KMS-11 (cell line): ENCODE measurements around the gene MTCH2.

Source experiments
- H2AFZ ChIP-seq: fragments of 200-600 bp; sonication (generic); 2 replicates; pipeline ENCODE4 v1.6.1; 2016; ENCODE audit warnings: antibody characterized with exemption, mixed run types, low read depth
- H3K27ac ChIP-seq: fragments of 200-600 bp; sonication (generic); 2 replicates; pipeline ENCODE4 v1.6.1; 2016; ENCODE audit warnings: mild to moderate bottlenecking, mixed run types
- H3K27me3 ChIP-seq: fragments of 200-600 bp; sonication (generic); 2 replicates; pipeline ENCODE4 v1.6.1; 2017; ENCODE audit warnings: mild to moderate bottlenecking, low read depth, mixed run types, moderate library complexity; ENCODE audit not compliant: insufficient read depth
- H3K36me3 ChIP-seq: fragments of 200-600 bp; sonication (generic); 2 replicates; pipeline ENCODE4 v1.6.1; 2017; ENCODE audit warnings: mild to moderate bottlenecking, mixed run types; ENCODE audit not compliant: insufficient read depth
- H3K4me1 ChIP-seq: fragments of 200-600 bp; sonication (generic); 2 replicates; pipeline ENCODE4 v1.6.1; 2016; ENCODE audit warnings: mild to moderate bottlenecking, low read depth, mixed run types; ENCODE audit not compliant: poor library complexity, severe bottlenecking
- H3K4me2 ChIP-seq: fragments of 200-600 bp; sonication (generic); 2 replicates; pipeline ENCODE4 v1.7.0; 2016; ENCODE audit warnings: mild to moderate bottlenecking, mixed run types
- H3K4me3 ChIP-seq: fragments of 200-600 bp; sonication (generic); IDR thresholded peaks from 2 replicates; pipeline ENCODE4 v1.6.1; 2017; ENCODE audit warnings: low read depth, low read length, mixed read lengths; ENCODE audit not compliant: insufficient read depth
- H3K79me2 ChIP-seq: fragments of 200-600 bp; sonication (generic); 2 replicates; pipeline ENCODE4 v1.6.1; 2016; ENCODE audit warnings: low read depth, mixed run types; ENCODE audit not compliant: insufficient read depth
- H3K9ac ChIP-seq: fragments of 200-600 bp; sonication (generic); 2 replicates; pipeline ENCODE4 v1.6.1; 2016; ENCODE audit warnings: mild to moderate bottlenecking, mixed run types
- H4K20me1 ChIP-seq: fragments of 200-600 bp; sonication (generic); 2 replicates; pipeline ENCODE4 v1.6.1; 2016; ENCODE audit warnings: mild to moderate bottlenecking, mixed run types; ENCODE audit not compliant: insufficient read depth
- TF ChIP-seq, protein P1 (sequence below): fragments of 200-600 bp; sonication (generic); conservative IDR thresholded peaks from 2 replicates; pipeline ENCODE4 v1.6.1; 2017; ENCODE audit warnings: low read depth, mild to moderate bottlenecking, antibody characterized with exemption, low read length, moderate library complexity, mixed read lengths

Gene MTCH2

DNA sequence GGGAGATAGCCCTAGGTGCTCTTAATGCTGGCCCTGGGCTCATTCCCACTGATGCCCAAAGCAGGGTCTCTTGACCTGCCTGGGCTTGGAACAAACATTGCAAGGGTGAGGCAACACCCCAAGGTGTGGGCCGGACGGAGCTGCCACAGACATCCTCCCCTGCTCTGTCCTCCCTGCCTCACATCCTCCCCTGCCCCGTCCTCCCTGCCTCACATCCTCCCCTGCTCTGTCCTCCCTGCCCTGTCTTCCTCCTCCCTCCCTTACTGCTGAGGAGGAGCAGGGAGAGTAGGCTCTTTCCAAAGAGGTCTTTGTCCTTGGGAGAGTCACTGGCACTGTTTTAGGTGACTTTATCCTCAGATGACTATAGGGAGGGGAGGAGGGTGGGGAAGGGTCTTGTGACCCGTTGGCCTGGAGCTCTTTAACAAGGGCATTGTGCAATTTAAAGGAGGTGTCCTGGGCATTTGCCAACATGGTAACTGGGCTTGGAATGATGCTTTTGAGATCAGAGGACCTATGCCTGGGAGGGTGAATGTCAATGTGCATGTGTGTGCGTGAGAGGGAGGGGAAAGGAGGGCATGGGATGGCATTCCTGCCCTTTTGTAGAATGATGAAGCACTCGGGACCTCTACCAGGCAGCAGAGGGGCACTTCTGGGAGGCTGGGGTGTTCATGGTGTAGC, 55.2 kb downstream of the MTCH2 start:
- TF ChIP-seq, protein P1, sequence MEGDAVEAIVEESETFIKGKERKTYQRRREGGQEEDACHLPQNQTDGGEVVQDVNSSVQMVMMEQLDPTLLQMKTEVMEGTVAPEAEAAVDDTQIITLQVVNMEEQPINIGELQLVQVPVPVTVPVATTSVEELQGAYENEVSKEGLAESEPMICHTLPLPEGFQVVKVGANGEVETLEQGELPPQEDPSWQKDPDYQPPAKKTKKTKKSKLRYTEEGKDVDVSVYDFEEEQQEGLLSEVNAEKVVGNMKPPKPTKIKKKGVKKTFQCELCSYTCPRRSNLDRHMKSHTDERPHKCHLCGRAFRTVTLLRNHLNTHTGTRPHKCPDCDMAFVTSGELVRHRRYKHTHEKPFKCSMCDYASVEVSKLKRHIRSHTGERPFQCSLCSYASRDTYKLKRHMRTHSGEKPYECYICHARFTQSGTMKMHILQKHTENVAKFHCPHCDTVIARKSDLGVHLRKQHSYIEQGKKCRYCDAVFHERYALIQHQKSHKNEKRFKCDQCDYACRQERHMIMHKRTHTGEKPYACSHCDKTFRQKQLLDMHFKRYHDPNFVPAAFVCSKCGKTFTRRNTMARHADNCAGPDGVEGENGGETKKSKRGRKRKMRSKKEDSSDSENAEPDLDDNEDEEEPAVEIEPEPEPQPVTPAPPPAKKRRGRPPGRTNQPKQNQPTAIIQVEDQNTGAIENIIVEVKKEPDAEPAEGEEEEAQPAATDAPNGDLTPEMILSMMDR, result no peak
- H3K4me3 ChIP-seq, result no peak overlapping the region
- H3K36me3 ChIP-seq, result no peaks in the 10 kb centered on the region
- H3K79me2 ChIP-seq, result no peaks in the 10 kb centered on the region
- no peak overlapping the region for H3K27ac ChIP-seq
- no peak overlapping the region for H3K4me2 ChIP-seq
- H3K4me1 ChIP-seq, result no peaks in the 10 kb centered on the region
- no peak overlapping the region for H2AFZ ChIP-seq
- H3K27me3 ChIP-seq, result no peaks in the 10 kb centered on the region
- no peak overlapping the region for H3K9ac ChIP-seq
- no peaks in the 10 kb centered on the region for H4K20me1 ChIP-seq

DNA sequence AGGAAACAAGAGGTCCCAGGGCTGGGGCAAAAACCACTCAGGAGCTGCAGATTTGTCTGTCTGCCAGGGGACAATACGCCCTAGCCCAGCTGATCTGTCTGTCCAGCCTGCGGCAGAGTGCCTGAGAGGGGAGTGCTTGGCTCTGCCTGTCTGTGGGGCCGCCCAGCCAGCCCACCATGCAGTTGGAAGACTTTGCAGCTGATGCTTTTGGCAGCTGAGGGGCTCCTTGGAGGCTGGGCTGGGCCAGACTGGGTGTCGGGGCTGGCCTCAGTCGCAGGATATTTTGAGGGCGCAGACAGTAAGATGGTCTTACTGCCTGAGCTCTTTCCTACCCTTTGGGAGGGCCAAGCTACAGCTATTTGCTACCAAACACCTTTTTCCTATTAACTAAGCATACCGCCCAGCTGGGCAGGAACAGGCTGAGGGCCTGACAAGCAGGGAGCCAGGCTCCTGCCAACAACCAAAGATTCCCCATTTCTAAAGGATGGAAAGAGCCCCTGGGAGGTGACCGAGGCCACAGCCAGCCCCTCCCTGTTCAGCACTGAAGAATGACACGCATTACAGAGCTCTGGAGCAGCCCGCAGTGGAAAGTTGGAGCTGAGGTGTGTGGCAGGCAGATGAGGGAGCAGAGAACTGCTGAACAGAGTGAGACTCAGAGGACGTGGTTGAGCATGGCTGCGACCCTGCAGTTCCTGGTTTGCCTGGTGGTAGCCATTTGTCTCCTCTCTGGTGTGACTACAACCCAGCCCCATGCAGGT, 56.1 kb downstream of the MTCH2 start, which contains the start of gene FAM180B:
Gene FAM180B, plus strand, starts transcription at position 581 of the 758 bp plus-strand sequence. Its CDS starts 91 bp downstream, at position 672.
- H3K9ac ChIP-seq, result no peak within 1 kb of the TSS
- TF ChIP-seq, protein P1, result no peak
- H2AFZ ChIP-seq, result no peak within 1 kb of the TSS
- no peaks in the 10 kb centered on the region for H3K27me3 ChIP-seq
- no peaks in the 10 kb centered on the region for H4K20me1 ChIP-seq
- H3K4me2 ChIP-seq, result no peak within 1 kb of the TSS
- no peaks in the 10 kb centered on the region for H3K4me1 ChIP-seq
- H3K79me2 ChIP-seq, result peaks cover 5% of the 10 kb centered on the region; the same call in 1 of the 2 replicates
- H3K4me3 ChIP-seq, result no peak within 1 kb of the TSS
- H3K27ac ChIP-seq, result no peak within 1 kb of the TSS
- no peaks in the 10 kb centered on the region; the same call in 1 of the 2 replicates for H3K36me3 ChIP-seq

DNA sequence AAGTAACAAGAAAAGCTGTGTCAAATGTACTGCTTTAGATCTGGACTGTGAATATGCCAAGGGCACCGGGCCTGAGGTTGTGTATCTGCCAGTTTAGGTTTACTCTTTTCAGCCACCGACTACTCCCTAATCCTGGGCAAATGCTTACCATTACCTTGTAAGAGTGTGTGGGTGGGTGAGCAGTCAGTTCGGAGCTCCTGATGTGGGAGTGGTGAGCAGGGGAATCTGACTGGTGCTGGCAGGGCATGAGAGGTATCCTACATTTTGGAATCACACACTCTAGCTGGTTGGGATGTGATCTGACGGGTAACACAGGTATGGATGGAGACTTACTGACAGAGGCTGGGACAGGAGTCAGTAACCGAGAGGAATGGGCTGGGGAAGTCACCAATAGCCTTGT, 58.5 kb downstream of the MTCH2 start:
- peaks cover 30% of the 10 kb centered on the region for H3K79me2 ChIP-seq
- no peak overlapping the region for H3K9ac ChIP-seq
- H3K27me3 ChIP-seq, result no peaks in the 10 kb centered on the region
- H3K27ac ChIP-seq, result no peak overlapping the region
- peaks cover 12% of the 10 kb centered on the region for H3K4me1 ChIP-seq
- no peak overlapping the region for H3K4me2 ChIP-seq
- no peaks in the 10 kb centered on the region; the same call in 1 of the 2 replicates for H3K36me3 ChIP-seq
- no peak overlapping the region for H3K4me3 ChIP-seq
- TF ChIP-seq, protein P1, result no peak
- H4K20me1 ChIP-seq, result no peaks in the 10 kb centered on the region
- H2AFZ ChIP-seq, result no peak overlapping the region

DNA sequence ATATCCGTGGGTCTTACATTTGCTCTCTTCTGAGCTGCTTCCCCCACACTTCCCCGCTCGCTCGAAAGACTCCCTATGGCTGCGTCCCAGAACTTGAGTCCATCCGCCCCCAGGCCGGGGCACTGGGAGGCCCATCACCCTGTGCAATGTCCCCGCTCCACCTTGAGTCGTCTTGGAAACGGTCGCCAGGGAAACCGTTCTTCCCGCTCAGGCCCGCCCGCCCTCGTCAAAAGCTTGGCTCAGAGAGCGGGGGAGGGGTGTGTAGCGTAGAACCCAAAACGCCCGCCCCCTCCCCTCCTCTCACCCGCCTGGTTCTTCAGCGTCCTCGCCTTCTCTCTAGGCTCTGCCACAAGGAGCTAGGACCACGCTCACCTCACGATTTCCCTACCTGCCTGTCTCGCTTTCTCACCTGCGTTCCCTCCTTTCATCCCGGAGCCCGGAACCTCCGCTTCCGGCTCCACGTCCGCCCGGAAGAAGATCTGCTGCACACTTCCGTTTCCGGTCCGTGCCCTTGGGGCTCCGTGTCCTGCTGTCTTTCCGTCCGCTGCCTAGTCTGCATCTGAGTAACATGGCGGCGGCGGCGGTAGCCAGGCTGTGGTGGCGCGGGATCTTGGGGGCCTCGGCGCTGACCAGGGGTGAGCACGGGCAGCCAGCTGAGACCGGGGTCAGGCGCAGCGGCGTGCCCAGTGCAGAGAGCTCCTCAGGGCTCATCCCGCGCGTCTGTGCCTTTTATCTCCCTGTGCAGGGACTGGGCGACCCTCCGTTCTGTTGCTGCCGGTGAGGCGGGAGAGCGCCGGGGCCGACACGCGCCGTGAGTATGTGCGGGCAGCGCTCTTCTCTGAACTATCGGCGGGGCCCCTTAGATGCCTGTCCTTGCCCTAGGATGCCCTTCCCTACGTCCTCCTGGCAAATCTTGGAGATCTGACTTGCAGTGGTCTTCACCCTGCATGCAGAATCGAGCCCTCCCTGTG, 63.5 kb downstream of the MTCH2 start, which contains the start of the genes KBTBD4 and NDUFS3:
Gene KBTBD4, minus strand, starts transcription at position 447 of the 971 bp plus-strand sequence. Its CDS starts 19 bp downstream, at position 428.
Gene NDUFS3, plus strand, starts transcription at position 551 of the 971 bp plus-strand sequence. Its CDS starts 18 bp downstream, at position 569.
- no peaks in the 10 kb centered on the region; the same call in 1 of the 2 replicates for H3K36me3 ChIP-seq
- H3K27ac ChIP-seq, result peak within 1 kb of the TSS; percentile 32
- H3K27me3 ChIP-seq, result no peaks in the 10 kb centered on the region
- peak within 1 kb of the TSS; percentile 97 for H3K4me2 ChIP-seq
- no peaks in the 10 kb centered on the region for H4K20me1 ChIP-seq
- peak within 1 kb of the TSS; percentile 61 for H3K4me3 ChIP-seq
- H3K9ac ChIP-seq, result peak within 1 kb of the TSS; percentile 87
- H3K79me2 ChIP-seq, result peaks cover 42% of the 10 kb centered on the region
- H3K4me1 ChIP-seq, result peaks cover 19% of the 10 kb centered on the region
- TF ChIP-seq, protein P1, result no peak
- H2AFZ ChIP-seq, result peak within 1 kb of the TSS; percentile 51
